Sigmoid colon (tissue), 4 donors: ENCODE measurements around the gene ABHD14A.

Experiments used
- POLR2A ChIP-seq, 2 donors: fragments of 450-650 bp; IDR thresholded peaks; one replicate each; pipeline ENCODE4 v1.6.1; 2016; ENCODE audit warnings: antibody characterized with exemption in 2 of 2, mild to moderate bottlenecking in 2 of 2, moderate library complexity in 2 of 2
- POLR2AphosphoS5 ChIP-seq, 4 donors: sonication (generic); formaldehyde crosslinking; IDR thresholded peaks; one replicate each; pipeline ENCODE4 v1.6.1; 2017; ENCODE audit warnings: antibody characterized with exemption in 4 of 4
- TF ChIP-seq, protein P1 (sequence below), 4 experiments: fragments of 450-650 bp in 3 of 4; fragments of 200-600 bp in 1 of 4; IDR thresholded peaks; one replicate each; pipeline ENCODE4 v1.5.1; 2016 to 2019; ENCODE audit warnings: antibody characterized with exemption in 4 of 4, mild to moderate bottlenecking in 3 of 4, moderate library complexity in 2 of 4

DNA sequence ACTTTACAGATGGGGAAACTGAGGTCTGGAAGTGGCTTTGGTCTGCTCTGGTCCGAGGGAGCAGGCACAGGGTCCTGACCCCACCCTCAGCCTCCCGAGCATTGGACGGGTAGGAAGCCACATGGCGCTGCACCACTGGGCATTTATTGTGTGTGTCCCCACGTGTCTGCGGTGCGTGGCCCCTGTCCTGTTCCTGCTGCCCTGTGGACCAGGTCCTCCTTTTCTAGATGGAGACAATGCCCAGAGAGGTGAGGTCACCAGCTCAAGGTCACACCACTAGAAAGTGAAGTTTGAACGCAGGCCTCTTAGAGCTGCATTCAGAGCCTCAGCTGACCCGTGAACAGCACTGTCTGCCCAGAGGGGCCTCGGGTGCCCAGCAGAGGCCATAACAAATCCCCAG is 54.7 kb downstream of the ABHD14A start:
- TF ChIP-seq, protein P1, sequence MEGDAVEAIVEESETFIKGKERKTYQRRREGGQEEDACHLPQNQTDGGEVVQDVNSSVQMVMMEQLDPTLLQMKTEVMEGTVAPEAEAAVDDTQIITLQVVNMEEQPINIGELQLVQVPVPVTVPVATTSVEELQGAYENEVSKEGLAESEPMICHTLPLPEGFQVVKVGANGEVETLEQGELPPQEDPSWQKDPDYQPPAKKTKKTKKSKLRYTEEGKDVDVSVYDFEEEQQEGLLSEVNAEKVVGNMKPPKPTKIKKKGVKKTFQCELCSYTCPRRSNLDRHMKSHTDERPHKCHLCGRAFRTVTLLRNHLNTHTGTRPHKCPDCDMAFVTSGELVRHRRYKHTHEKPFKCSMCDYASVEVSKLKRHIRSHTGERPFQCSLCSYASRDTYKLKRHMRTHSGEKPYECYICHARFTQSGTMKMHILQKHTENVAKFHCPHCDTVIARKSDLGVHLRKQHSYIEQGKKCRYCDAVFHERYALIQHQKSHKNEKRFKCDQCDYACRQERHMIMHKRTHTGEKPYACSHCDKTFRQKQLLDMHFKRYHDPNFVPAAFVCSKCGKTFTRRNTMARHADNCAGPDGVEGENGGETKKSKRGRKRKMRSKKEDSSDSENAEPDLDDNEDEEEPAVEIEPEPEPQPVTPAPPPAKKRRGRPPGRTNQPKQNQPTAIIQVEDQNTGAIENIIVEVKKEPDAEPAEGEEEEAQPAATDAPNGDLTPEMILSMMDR (IDR thresholded peaks at IDR 0.05), result no peak
- TF ChIP-seq POLR2A (IDR thresholded peaks at IDR 0.05) (no peak), POLR2AphosphoS5 (IDR thresholded peaks at IDR 0.05) (no peak)
